ENCODE measurements around the gene DUSP8. TPM values are rescaled to one million over a fixed set of nuclear protein-coding genes. Genes with fewer than 3 reads are reported as not detected.

Gene DUSP8
- total RNA-seq, 1 experiment from 2014 or later: 0.83 TPM

DNA sequence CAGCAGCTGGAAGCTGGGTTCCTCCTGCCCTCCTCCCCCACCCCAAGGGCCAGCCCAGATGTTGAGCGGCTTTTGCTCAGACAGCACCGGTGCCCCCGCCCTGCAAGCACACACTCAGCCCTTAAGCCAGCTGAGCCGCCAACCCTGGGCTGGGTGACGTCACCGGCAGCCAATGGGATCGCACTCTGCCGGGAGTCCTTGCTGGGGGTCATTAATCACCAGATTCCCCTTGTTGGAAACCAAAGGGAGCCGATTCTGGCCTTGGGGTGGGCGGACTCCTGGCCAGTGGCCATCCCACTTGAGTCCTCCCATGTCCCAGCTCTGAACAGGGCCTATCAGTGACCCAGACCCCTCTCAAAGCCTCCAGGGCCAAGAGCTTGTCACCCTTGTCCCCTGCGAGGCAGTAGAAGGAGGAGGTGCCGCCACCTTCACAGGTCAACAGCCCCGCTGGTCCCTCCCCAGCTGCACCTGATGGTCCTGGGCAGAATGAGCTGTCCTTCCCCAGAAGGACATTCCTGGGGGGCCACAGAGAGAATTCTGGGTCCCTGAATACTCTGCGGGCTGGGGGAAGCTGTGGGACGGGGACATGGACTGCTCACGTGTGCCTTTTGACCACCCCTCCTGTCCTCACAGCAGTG lies 7.4 kb downstream of the DUSP8 start:
- Histone ChIP-seq H3K4me1 (peaks cover 15% of the 10 kb centered on the region), H3K27ac (no peak overlapping the region), H3K4me3 (no peak overlapping the region), H3K27me3 (no peaks in the 10 kb centered on the region), H3K36me3 (no peaks in the 10 kb centered on the region), H3K9me3 (replicated peaks) (no peaks in the 10 kb centered on the region)
- peak; percentile 88 to 89 for DNase-seq

DNA sequence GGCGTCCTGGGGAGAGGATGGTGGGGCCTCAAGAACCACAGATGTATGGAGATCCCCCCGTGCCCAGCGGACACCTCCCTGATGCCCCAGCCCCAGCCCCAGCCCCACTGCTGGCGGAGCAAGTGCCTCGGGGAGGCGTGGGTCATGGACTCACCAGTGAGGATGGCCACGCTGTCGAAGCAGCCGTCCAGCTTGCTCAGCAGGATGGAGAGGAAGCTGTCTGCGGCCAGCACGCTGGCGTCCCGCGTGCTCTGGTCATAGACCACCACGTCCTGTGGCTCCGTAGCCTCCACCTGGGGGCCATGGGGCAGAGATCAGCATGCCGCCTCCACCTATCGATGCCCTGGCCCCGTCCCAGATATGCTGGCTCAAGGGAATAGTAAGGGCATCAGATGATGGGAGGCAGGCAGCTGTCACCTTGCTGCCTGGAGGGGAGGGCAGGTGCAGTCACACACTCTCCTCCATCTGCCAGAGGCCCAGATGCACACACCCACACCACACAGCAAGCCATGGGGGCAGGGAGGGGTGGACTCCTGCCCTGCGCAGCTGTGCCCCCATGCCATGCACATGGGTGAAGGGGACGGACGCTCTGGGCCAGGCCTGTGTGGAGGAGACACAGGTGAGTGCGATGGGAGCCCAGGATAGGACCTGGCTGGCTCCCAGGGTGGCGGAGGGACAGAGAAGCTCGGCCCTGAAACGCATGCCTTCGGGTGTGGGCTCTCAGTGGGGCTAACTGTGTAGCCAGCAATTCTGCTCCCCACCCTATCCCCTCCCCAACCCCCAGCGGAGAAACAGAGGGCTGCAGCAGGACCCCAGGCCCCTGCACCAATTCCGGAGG lies 8.2 kb downstream of the DUSP8 start:
- no peak overlapping the region for H3K4me3 ChIP-seq
- H3K27me3 ChIP-seq: no peaks in the 10 kb centered on the region
- no peak for DNase-seq
- H3K36me3 ChIP-seq: no peaks in the 10 kb centered on the region
- H3K4me1 ChIP-seq: peaks cover 18% of the 10 kb centered on the region
- H3K27ac ChIP-seq: no peak overlapping the region
- no peaks in the 10 kb centered on the region for H3K9me3 ChIP-seq (replicated peaks)

DNA sequence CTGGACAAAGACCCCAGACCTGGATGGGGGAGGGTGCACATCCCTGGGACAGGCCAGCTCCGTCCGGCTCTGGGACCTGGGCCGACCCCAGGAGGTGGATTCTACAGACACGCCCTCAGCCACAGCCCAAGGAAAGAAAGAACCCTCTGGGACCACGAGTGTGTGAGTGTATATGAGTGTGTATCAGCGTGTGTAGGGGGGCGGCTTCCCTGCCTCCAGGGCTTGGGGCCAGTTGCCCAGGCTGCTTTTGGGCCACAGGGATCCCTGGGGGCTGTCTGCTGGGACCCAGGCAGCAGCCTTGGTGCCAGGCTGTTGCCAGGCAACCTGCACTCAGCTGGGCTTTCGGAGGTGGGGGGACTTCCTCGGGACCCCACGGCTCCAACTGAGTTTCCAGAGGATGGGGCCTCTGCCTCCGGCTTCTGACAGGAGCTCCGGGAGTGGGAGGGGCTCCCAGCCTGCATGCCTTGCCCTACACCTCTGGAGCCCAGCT lies 8.9 kb downstream of the DUSP8 start:
- H3K27me3 ChIP-seq: no peaks in the 10 kb centered on the region
- peaks cover 21% of the 10 kb centered on the region for H3K4me1 ChIP-seq
- H3K4me3 ChIP-seq: no peak overlapping the region
- no peak for DNase-seq
- H3K27ac ChIP-seq: no peak overlapping the region
- H3K9me3 ChIP-seq (replicated peaks): no peaks in the 10 kb centered on the region
- no peaks in the 10 kb centered on the region for H3K36me3 ChIP-seq

DNA sequence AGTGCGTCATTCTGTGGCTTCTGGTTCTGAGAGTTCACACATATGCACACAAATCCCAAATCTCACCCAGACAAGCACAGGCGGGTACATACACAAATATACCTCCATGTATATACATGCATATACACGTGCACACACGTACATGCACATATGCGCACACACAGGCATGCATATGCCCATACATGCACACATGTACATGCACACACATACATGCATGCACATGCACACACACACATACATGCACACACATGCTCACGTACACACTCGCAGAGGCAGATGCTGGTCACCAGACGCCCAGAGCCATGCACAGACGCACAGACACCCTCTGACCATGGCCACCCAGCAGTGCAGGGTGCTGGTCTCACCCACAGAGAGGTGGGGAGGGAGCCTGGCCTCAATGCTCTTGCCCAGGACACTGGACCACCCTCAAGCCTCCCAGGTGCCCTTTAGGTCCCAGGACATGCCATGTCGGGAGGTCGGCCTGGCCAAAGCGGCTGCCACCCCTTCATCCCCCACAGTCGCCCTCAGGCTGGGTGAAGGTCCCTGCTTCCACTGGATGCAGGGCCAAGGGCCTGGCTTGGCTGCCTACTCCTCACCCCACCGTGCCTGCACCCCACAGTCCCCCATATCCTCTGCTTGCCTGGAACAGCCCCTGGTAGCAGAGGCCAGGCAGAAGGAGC lies 9.5 kb downstream of the DUSP8 start:
- H3K27me3 ChIP-seq: no peaks in the 10 kb centered on the region
- no peak overlapping the region for H3K4me3 ChIP-seq
- H3K27ac ChIP-seq: no peak overlapping the region
- H3K36me3 ChIP-seq: no peaks in the 10 kb centered on the region
- DNase-seq: no peak
- peaks cover 21% of the 10 kb centered on the region for H3K4me1 ChIP-seq
- H3K9me3 ChIP-seq (replicated peaks): no peaks in the 10 kb centered on the region

DNA sequence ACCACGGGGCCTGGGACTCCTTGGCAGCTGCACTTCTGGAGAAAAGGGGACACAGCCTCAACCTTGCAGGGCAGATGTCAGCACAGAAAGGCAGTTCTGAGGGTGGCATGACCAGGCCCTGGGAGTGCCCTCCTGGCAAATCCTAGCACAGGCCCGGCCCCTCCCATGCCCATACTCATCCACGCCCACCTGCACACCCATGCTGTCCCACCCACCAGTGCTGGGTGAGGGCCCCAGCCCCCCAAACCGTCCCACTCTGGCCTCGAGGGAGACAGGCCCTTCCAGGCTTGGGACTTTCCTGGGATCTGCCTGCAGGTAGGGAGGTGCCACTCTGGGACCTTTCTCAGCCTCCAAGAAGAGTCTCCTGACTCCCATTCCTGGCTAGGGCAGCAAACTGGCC lies 10.1 kb downstream of the DUSP8 start:
- Histone ChIP-seq H3K27me3 (no peaks in the 10 kb centered on the region), H3K36me3 (no peaks in the 10 kb centered on the region), H3K4me1 (peaks cover 21% of the 10 kb centered on the region), H3K4me3 (no peak overlapping the region), H3K9me3 (replicated peaks) (no peaks in the 10 kb centered on the region), H3K27ac (no peak overlapping the region)
- DNase-seq: no peak

DNA sequence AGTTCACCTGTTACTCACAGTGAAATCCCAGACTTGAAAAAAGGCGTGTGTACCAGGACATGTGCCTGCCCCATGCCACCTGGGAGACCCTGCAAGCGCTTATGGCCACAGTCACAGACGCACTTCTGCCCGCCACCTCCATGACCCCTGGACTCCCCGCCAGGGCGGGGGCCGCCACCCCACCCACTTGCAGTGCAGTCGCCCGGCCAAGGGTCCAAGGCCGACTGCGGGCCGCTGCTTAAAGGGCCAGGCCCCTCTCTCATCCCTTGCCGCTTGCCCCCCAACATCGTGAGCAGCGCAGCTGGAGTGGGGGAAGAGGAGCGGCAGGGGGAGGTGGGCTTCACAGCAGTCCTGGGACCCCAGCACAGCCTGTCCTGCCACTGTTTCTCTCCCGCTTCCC lies 10.8 kb downstream of the DUSP8 start:
- no peak for DNase-seq
- no peaks in the 10 kb centered on the region for H3K36me3 ChIP-seq
- H3K9me3 ChIP-seq (replicated peaks): no peaks in the 10 kb centered on the region
- H3K27me3 ChIP-seq: no peaks in the 10 kb centered on the region
- peaks cover 21% of the 10 kb centered on the region for H3K4me1 ChIP-seq
- no peak overlapping the region for H3K4me3 ChIP-seq
- H3K27ac ChIP-seq: no peak overlapping the region

DNA sequence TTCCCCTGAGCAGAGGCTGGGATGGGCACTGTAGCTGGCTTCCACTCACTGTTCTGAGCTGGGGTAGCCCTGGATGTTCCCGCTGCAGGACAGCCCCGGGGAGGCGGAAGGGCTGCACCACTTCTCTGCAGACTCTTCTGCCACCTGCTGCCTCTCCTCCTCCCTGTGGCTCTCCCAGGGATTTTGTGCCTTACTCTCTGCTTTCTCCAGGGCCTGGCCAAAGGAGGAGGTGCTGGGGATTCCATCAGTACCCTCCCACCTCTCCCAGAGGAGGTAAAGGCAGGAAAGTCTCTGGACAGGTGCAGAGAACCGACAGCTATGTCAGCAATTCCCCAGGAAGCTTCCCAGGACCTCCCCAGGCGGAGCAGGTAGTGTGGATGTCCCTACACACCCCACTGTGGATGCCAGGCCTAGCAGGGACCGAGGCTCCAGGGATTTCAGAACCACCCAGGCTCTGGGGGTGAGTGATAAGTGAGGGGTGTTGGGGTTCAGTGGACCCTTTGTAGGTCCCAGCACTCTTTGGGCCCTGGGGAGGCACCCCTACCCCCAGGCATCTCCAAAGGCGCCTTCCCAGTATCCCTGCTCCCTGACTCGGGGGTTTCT lies 11.3 kb downstream of the DUSP8 start:
- Histone ChIP-seq H3K27ac (no peak overlapping the region), H3K4me1 (peaks cover 21% of the 10 kb centered on the region), H3K36me3 (no peaks in the 10 kb centered on the region)

DNA sequence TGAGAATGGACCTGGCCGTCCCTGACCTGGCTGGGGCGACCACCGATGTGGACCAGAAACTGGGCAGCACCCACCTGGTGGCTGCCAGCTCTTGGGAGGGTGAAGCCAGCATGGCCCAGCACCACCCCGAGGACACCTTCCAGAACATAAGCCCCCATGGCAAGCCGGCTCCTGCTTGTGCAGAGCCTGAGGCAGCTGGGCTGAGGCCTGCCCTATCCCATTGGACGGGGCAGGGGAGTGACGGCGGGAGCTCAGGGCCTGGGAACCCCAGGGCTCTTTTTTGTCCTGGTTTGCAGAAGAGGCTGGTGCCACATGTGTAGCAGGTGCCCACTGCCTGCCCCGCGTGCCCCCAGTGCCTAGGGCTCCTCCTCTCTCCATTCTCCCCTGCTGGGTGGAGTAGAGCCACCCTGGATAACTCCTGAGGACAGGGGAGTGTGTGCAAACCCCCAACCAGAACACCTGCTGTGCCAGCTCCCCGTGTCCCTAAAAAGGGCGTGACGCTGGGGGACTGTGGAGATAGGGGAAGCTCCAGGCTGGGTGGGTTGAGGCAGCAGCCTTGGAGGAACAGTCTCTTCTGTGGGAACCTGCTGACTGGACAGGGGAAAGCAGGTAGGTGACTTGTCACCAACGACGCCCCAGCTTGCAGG lies 11.9 kb downstream of the DUSP8 start:
- H3K36me3 ChIP-seq: no peaks in the 10 kb centered on the region
- H3K27me3 ChIP-seq: no peaks in the 10 kb centered on the region
- no peak overlapping the region for H3K4me3 ChIP-seq
- H3K27ac ChIP-seq: no peak overlapping the region
- peaks cover 19% of the 10 kb centered on the region for H3K4me1 ChIP-seq
- H3K9me3 ChIP-seq (replicated peaks): no peaks in the 10 kb centered on the region
- DNase-seq: no peak

More for the DNA sequence above, 11.3 kb downstream of the DUSP8 start:
- no peak for DNase-seq
- Histone ChIP-seq H3K9me3 (replicated peaks) (no peaks in the 10 kb centered on the region), H3K4me3 (no peak overlapping the region), H3K27me3 (no peaks in the 10 kb centered on the region)

DNA sequence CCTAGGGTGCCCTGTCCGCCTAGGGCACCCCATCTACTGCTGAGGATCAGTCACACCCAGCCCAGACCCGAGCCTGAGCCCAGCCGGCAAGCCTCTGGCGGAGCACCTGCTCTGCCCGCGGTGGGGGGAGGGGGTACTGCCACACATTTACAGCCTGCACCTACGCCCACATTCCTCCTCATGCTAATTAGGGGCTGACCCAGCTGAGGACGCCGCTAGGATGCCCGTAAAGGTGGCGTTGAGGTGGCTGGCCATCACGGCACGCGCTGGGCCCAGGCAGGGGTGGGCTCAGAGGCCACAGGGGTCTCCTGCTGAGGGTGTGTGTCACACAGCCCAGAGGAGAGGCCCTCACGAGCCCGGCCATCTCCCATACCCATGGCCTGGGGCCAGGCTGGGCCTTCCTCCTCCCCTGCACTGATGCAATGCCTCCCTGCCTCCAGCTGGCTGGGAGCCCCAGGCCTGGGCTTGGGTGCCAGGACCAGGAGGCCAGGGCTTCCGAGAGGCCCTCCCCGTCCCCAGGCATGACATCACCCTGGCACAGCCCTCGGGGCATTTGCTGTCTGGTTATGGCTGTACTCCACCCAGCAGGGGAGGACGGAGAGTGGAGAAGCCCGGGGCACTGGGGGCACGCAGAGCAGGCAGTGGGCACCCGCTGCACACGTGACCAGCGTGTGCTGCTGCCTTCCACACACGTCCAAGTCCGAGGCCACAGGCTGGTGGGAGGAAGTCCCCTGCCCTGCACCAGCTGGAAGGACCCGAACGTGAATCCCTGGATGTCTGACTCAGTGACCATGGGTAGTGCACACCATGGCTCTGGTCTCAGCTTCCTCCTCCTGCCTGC lies 12.7 kb downstream of the DUSP8 start:
- Histone ChIP-seq H3K36me3 (no peaks in the 10 kb centered on the region), H3K27me3 (no peaks in the 10 kb centered on the region), H3K4me3 (no peak overlapping the region), H3K9me3 (replicated peaks) (no peaks in the 10 kb centered on the region), H3K4me1 (peaks cover 11% of the 10 kb centered on the region; the same call in 1 of the 2 replicates), H3K27ac (no peak overlapping the region)
- no peak for DNase-seq

DNA sequence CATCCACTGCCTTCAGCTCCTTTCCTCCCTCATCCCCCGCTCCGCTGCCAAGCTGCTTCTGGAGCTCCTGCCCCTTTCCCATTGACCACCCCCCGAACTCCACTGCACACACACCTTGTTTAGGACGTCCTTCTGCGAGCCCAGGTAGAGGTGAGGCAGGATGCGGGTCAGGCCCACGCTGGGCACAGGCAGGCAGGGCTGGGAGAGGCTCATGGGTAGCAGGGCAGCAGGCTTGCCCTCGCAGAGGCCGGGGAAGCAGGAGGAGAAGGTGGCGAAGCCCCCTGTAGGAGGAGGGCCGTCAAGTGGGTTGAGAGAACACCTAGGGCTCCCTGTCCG lies 13.3 kb downstream of the DUSP8 start:
- Histone ChIP-seq H3K4me3 (no peak overlapping the region), H3K36me3 (no peaks in the 10 kb centered on the region), H3K4me1 (peaks cover 6% of the 10 kb centered on the region; the same call in 1 of the 2 replicates), H3K27me3 (no peaks in the 10 kb centered on the region), H3K27ac (no peak overlapping the region), H3K9me3 (replicated peaks) (no peaks in the 10 kb centered on the region)
- DNase-seq: no peak

DNA sequence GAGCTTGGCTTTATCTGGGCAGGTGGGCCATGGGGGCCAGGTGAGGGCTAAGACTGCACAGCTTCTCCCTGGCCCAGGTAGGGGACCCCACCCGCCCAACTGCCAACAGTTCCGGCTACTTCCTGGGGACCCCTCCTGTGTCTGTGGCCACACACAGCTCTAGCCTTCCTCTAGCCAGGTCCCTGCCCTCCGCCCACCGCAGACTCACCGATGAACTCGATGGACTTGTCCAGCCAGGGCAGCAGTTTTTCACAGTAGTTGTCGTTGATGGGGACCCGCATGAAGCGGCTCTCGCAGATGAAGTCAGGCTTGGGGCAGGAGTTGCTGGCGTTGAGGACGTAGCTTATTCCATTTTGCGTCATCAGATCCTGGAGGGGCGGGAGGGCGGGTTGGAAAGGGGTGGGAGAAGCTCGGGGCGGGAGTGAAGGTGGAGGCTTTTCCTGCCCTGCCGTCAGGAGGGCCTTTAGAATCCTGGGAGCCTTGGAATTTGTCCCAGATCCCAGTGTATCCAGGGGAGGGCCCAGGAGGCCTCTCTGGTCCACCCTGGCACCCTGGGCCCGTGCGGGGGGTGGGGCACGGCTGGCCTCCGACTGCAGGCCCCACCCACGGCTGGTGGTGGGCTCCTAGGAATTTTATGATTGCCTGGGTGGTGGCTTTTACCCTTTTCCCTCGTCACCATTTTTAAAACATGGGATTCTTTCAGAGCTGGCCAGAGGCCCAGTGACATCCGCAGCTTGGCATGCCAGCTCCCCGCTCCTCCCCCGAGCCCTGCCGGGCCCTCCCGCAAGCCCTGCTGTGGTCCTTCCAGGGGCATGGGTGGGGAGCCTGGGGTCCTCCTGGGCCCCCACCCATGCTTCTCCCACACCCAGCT lies 13.9 kb downstream of the DUSP8 start:
- Histone ChIP-seq H3K27ac (no peak overlapping the region), H3K4me3 (no peak overlapping the region), H3K9me3 (replicated peaks) (no peaks in the 10 kb centered on the region), H3K27me3 (no peaks in the 10 kb centered on the region), H3K4me1 (peaks cover 6% of the 10 kb centered on the region; the same call in 1 of the 2 replicates), H3K36me3 (no peaks in the 10 kb centered on the region)
- DNase-seq: no peak

DNA sequence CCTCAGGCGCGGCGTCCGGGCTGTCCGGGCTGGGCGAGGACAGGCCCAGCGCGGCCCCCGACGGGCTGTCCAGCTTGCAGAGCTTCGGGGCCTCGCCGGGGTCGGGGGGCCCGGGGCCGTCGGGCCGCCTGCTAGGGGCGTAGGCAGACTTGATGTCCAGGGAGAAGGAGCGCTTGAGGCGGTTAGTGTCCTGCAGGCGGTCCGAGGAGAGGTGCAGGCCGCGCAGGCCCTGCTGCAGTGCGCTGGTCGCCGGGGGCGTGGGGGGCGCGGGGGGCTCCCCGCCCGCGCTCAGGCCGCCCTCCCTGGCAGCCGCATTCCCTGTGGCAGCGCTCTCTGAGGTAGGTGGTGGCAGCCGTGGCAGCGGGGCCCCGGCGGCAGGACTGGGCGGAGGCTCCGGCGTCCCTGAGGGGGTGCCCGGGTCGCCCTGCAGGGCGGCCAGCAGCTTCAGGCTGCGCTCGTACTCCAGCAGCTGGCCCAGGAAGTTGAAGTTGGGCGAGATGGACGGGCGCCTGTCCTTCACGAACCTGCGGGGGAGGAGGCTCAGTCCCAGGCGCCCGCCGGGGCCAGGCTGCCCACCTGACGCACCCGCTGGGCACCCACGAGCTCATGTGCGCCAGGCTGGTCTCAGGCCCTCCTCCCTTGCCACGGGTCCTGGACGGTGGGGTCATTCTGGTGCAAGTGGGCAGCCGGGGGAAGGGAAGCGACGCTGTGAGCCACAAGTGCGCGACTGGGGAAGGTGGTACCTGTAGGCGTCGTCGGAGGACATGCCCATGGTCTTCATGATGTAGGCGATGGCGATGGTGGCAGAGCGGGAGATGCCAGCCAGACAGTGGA lies 14.8 kb downstream of the DUSP8 start:
- Histone ChIP-seq H3K27me3 (no peaks in the 10 kb centered on the region), H3K4me3 (no peak overlapping the region), H3K9me3 (replicated peaks) (no peaks in the 10 kb centered on the region), H3K4me1 (peaks cover 6% of the 10 kb centered on the region; the same call in 1 of the 2 replicates), H3K27ac (no peak overlapping the region), H3K36me3 (no peaks in the 10 kb centered on the region)
- DNase-seq: no peak
